WTC11 (cell line): ENCODE data around the gene SHISA7.

ENCODE experiments used
- CREM ChIP-seq: sonication (generic); formaldehyde crosslinking; IDR thresholded peaks from 2 replicates; pipeline ENCODE4 v1.8.1; 2022; ENCODE audit warnings: mild to moderate bottlenecking, missing genetic modification reagents, moderate library complexity
- MAX ChIP-seq: sonication (generic); formaldehyde crosslinking; IDR thresholded peaks from 2 replicates; pipeline ENCODE4 v1.8.0; 2022; ENCODE audit warnings: mild to moderate bottlenecking, missing genetic modification reagents
- MYBL2 ChIP-seq: sonication (generic); formaldehyde crosslinking; IDR thresholded peaks from 2 replicates; pipeline ENCODE4 v1.8.1; 2023; ENCODE audit warnings: mild to moderate bottlenecking, moderate library complexity, missing genetic modification reagents
- NR1H2 ChIP-seq: sonication (generic); formaldehyde crosslinking; IDR thresholded peaks from 2 replicates; pipeline ENCODE4 v1.9.0; 2021; ENCODE audit warnings: mild to moderate bottlenecking, moderate library complexity, missing genetic modification reagents
- ZNF263 ChIP-seq: sonication (generic); formaldehyde crosslinking; IDR thresholded peaks from 2 replicates; pipeline ENCODE4 v1.8.1; 2022; ENCODE audit warnings: low read depth, mild to moderate bottlenecking, moderate library complexity, missing genetic modification reagents

DNA sequence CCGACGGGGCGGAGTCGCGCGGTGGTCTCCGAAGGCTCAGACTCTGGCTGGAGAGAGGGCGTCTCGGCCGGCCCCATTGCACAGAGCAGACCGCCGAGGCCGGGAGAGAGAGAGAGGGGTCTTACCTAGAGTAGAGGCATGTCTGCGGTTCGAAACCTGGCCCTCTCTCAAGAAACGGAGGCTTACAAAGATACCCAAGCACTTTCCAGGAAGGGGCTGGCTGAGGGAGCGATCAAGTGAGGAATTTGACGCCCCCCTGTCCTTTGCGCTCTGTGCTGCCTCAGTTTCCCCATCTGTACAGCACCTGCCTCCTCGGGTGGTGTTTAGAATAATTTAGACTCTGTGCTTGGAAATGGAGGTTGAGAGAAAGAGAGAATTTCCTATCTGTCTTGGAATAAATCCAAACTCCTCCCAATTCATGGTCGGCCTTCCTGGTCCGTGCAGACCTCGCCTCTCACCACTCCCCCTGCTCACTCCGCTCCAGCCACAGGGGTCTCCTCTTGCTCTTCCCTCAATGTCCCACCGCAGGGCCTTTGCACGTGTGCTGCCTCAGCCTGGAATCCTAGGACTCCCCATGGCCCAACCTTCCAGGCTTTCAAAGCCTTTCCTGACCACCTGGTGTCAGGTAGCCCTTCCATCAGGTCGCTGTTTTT, 19.0 kb upstream of the SHISA7 start:
- no peak for TF ChIP-seq MAX (CRISPR knock-in tag)
- no peak for TF ChIP-seq NR1H2 (CRISPR knock-in tag)
- no peak for TF ChIP-seq CREM (CRISPR knock-in tag)
- TF ChIP-seq MYBL2 (CRISPR knock-in tag): no peak
- TF ChIP-seq ZNF263 (CRISPR knock-in tag): no peak
